ENCODE data around the gene OPN4. TPM values are rescaled to one million over a fixed set of nuclear protein-coding genes. Genes with fewer than 3 reads are reported as not detected.

Gene OPN4
- total RNA-seq, 2 experiments from 2014 or later: not detected

GRCh38 chr10:86671419-86671818, 17.1 kb downstream of the OPN4 start:
- ATAC-seq (no peak), DNase-seq (no peak)
- CTCF ChIA-PET: no interaction called here
- Mint-ChIP-seq H3K27ac (no peak overlapping the region), H3K4me3 (no peak overlapping the region), H3K27me3 (peaks cover 3% of the 10 kb centered on the region), H3K36me3 (no peaks in the 10 kb centered on the region), H3K4me1 (no peaks in the 10 kb centered on the region), H3K9me3 (ENCODE audit: low read depth) (no peaks in the 10 kb centered on the region)

GRCh38 chr10:86671985-86672710, 17.8 kb downstream of the OPN4 start:
- no peak for ATAC-seq
- Mint-ChIP-seq H3K9me3 (ENCODE audit: low read depth) (no peaks in the 10 kb centered on the region), H3K27me3 (peaks cover 3% of the 10 kb centered on the region), H3K36me3 (no peaks in the 10 kb centered on the region), H3K4me3 (no peak overlapping the region), H3K4me1 (no peaks in the 10 kb centered on the region), H3K27ac (no peak overlapping the region)
- DNase-seq: no peak
- CTCF ChIA-PET: no interaction called here

- no peak overlapping the region for H3K27ac Mint-ChIP-seq
- no peaks in the 10 kb centered on the region for H3K36me3 Mint-ChIP-seq
- H3K4me1 Mint-ChIP-seq: no peaks in the 10 kb centered on the region
- CTCF ChIA-PET: interaction anchor here (0.6 kb wide), 1 partner anchor 266 kb away, joined by 3 read pairs; no protein-coding TSS in a partner anchor
- no peak overlapping the region for H3K4me3 Mint-ChIP-seq
- no peaks in the 10 kb centered on the region for H3K9me3 Mint-ChIP-seq (ENCODE audit: low read depth)
- DNase-seq: no peak
- H3K27me3 Mint-ChIP-seq: peaks cover 3% of the 10 kb centered on the region
- no peak for ATAC-seq
Measured at GRCh38 chr10:86673216-86673826, 19.0 kb downstream of the OPN4 start.

GRCh38 chr10:86673827-86674581, 19.7 kb downstream of the OPN4 start:
- peaks cover 3% of the 10 kb centered on the region for H3K27me3 Mint-ChIP-seq
- ATAC-seq: no peak
- no peak for DNase-seq
- no peaks in the 10 kb centered on the region for H3K36me3 Mint-ChIP-seq
- H3K27ac Mint-ChIP-seq: no peak overlapping the region
- H3K9me3 Mint-ChIP-seq (ENCODE audit: low read depth): no peaks in the 10 kb centered on the region
- no peaks in the 10 kb centered on the region for H3K4me1 Mint-ChIP-seq
- CTCF ChIA-PET: interaction anchor here (1.0 kb wide), 1 partner anchor 14 kb away, joined by 3 read pairs; no protein-coding TSS in a partner anchor
- no peak overlapping the region for H3K4me3 Mint-ChIP-seq

GRCh38 chr10:86674912-86675311, 20.6 kb downstream of the OPN4 start:
- no peak for ATAC-seq

GRCh38 chr10:86677374-86677773, 23.0 kb downstream of the OPN4 start:
- no peak for ATAC-seq
- no peak for DNase-seq
- Mint-ChIP-seq H3K27ac (no peak overlapping the region), H3K9me3 (ENCODE audit: low read depth) (no peaks in the 10 kb centered on the region), H3K4me3 (no peak overlapping the region), H3K36me3 (no peaks in the 10 kb centered on the region), H3K4me1 (no peaks in the 10 kb centered on the region), H3K27me3 (peaks cover 3% of the 10 kb centered on the region)
- CTCF ChIA-PET: no interaction called here

More at GRCh38 chr10:86674912-86675311, 20.6 kb downstream of the OPN4 start:
- Mint-ChIP-seq H3K27ac (no peak overlapping the region), H3K4me3 (no peak overlapping the region), H3K36me3 (no peaks in the 10 kb centered on the region), H3K4me1 (no peaks in the 10 kb centered on the region), H3K9me3 (ENCODE audit: low read depth) (no peaks in the 10 kb centered on the region), H3K27me3 (peaks cover 3% of the 10 kb centered on the region)
- DNase-seq: no peak
- CTCF ChIA-PET: interaction anchor here (1.0 kb wide), 1 partner anchor 13 kb away, joined by 3 read pairs; no protein-coding TSS in a partner anchor

- Mint-ChIP-seq H3K27ac (no peak overlapping the region), H3K4me1 (no peaks in the 10 kb centered on the region), H3K9me3 (ENCODE audit: low read depth) (no peaks in the 10 kb centered on the region), H3K27me3 (peaks cover 6% of the 10 kb centered on the region), H3K4me3 (no peak overlapping the region), H3K36me3 (no peaks in the 10 kb centered on the region)
- DNase-seq (no peak), ATAC-seq (no peak)
- CTCF ChIA-PET: interaction anchor here (1.3 to 1.5 kb wide), 2 partner anchors 8 to 15 kb away, joined by 3 to 4 read pairs; no protein-coding TSS in a partner anchor
Measured at GRCh38 chr10:86678999-86679792, 24.8 kb downstream of the OPN4 start.

GRCh38 chr10:86681047-86681446, 26.7 kb downstream of the OPN4 start:
- CTCF ChIA-PET: no interaction called here
- H3K27ac Mint-ChIP-seq: no peak overlapping the region
- H3K4me3 Mint-ChIP-seq: no peak overlapping the region
- no peaks in the 10 kb centered on the region for H3K36me3 Mint-ChIP-seq
- no peaks in the 10 kb centered on the region for H3K9me3 Mint-ChIP-seq (ENCODE audit: low read depth)
- ATAC-seq (no peak), DNase-seq (no peak)
- peaks cover 7% of the 10 kb centered on the region for H3K27me3 Mint-ChIP-seq
- H3K4me1 Mint-ChIP-seq: no peaks in the 10 kb centered on the region

GRCh38 chr10:86681722-86682386, 27.5 kb downstream of the OPN4 start:
- Mint-ChIP-seq H3K9me3 (ENCODE audit: low read depth) (no peaks in the 10 kb centered on the region), H3K4me1 (no peaks in the 10 kb centered on the region), H3K27me3 (peaks cover 7% of the 10 kb centered on the region), H3K4me3 (no peak overlapping the region), H3K36me3 (no peaks in the 10 kb centered on the region), H3K27ac (no peak overlapping the region)
- CTCF ChIA-PET: interaction anchor here (0.5 kb wide), 1 partner anchor 257 kb away, joined by 4 read pairs; no protein-coding TSS in a partner anchor
- DNase-seq (no peak), ATAC-seq (no peak)

GRCh38 chr10:86682675-86683074, 28.3 kb downstream of the OPN4 start:
- DNase-seq: no peak
- H3K27me3 Mint-ChIP-seq: peaks cover 7% of the 10 kb centered on the region
- ATAC-seq: no peak
- no peaks in the 10 kb centered on the region for H3K9me3 Mint-ChIP-seq (ENCODE audit: low read depth)
- no peaks in the 10 kb centered on the region for H3K36me3 Mint-ChIP-seq
- H3K27ac Mint-ChIP-seq: no peak overlapping the region
- CTCF ChIA-PET: interaction anchor here (0.8 kb wide), 1 partner anchor 206 kb away, joined by 4 read pairs; no protein-coding TSS in a partner anchor
- H3K4me1 Mint-ChIP-seq: no peaks in the 10 kb centered on the region
- H3K4me3 Mint-ChIP-seq: no peak overlapping the region

- no peak for DNase-seq
- Mint-ChIP-seq H3K4me1 (peaks cover 4% of the 10 kb centered on the region), H3K4me3 (no peak overlapping the region)
Measured at GRCh38 chr10:86684331-86685097, 30.2 kb downstream of the OPN4 start.

GRCh38 chr10:86685416-86685815, 31.1 kb downstream of the OPN4 start:
- H3K4me1 Mint-ChIP-seq: peaks cover 4% of the 10 kb centered on the region
- no peak for DNase-seq

More at GRCh38 chr10:86684331-86685097, 30.2 kb downstream of the OPN4 start:
- ATAC-seq: no peak
- no peaks in the 10 kb centered on the region for H3K9me3 Mint-ChIP-seq (ENCODE audit: low read depth)
- peaks cover 7% of the 10 kb centered on the region for H3K27me3 Mint-ChIP-seq
- no peak overlapping the region for H3K27ac Mint-ChIP-seq
- H3K36me3 Mint-ChIP-seq: no peaks in the 10 kb centered on the region
- CTCF ChIA-PET: interaction anchor here (0.5 to 0.8 kb wide), 2 partner anchors 222 to 255 kb away, joined by 3 to 5 read pairs; no protein-coding TSS in a partner anchor

More at GRCh38 chr10:86685416-86685815, 31.1 kb downstream of the OPN4 start:
- Mint-ChIP-seq H3K9me3 (ENCODE audit: low read depth) (no peaks in the 10 kb centered on the region), H3K27me3 (peaks cover 7% of the 10 kb centered on the region), H3K4me3 (no peak overlapping the region), H3K27ac (no peak overlapping the region), H3K36me3 (no peaks in the 10 kb centered on the region)
- CTCF ChIA-PET: interaction anchor here (0.5 to 0.8 kb wide), 2 partner anchors 223 to 254 kb away, joined by 3 to 5 read pairs; no protein-coding TSS in a partner anchor
- no peak for ATAC-seq

All from activated CD8-positive, alpha-beta memory T cell treated with anti-CD3 and anti-CD28 coated beads, Interleukin-2, amount 10 ng/mL, durations not matched to agents 7 days and 5 days (primary cell).